Measurements from ENCODE around the gene RASD1. TPM values are rescaled to one million over a fixed set of nuclear protein-coding genes. Genes with fewer than 3 reads are reported as not detected.

The RASD1 gene
- total RNA-seq, 6 experiments from 2014 or later, result 1.0 to 230 (median 101) TPM

DNA sequence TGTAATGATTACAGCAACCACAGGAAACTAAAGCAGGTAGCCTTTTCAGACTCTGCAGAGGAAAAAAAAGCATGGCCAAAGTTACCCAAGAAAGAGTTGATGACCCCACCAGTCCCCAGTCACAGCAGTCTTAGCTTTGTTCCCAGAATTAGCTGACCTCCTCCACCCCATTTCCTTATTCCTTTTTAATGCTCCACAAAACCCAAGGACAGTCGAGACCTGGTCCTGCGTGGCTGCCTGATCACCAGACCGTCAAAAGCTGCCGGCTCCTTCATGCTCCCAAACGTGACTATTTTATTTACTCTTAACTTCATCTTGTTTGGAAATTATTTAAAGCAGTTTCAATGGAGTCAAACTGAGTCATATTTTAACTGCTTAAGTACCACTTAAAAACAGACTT is 48.1 kb downstream of the RASD1 start:
- no peak overlapping the region for H3K4me3 ChIP-seq
- no peaks in the 10 kb centered on the region for H3K27me3 ChIP-seq
- intact Hi-C loops (cut with DNase I), result loop anchor here in 1 of 2 donors (5.0 kb wide), 1 partner anchor 41 kb away; no protein-coding TSS in a partner anchor
- ATAC-seq, result no peak
- WGBS (ENCODE audit: insufficient coverage, low coverage, low lambda C conversion rate, missing lambda C conversion rate), result 63% methylated on average over 5 of the region's 5 CpGs
- no peaks in the 10 kb centered on the region for H3K9me3 ChIP-seq
- TF ChIP-seq, protein P1, sequence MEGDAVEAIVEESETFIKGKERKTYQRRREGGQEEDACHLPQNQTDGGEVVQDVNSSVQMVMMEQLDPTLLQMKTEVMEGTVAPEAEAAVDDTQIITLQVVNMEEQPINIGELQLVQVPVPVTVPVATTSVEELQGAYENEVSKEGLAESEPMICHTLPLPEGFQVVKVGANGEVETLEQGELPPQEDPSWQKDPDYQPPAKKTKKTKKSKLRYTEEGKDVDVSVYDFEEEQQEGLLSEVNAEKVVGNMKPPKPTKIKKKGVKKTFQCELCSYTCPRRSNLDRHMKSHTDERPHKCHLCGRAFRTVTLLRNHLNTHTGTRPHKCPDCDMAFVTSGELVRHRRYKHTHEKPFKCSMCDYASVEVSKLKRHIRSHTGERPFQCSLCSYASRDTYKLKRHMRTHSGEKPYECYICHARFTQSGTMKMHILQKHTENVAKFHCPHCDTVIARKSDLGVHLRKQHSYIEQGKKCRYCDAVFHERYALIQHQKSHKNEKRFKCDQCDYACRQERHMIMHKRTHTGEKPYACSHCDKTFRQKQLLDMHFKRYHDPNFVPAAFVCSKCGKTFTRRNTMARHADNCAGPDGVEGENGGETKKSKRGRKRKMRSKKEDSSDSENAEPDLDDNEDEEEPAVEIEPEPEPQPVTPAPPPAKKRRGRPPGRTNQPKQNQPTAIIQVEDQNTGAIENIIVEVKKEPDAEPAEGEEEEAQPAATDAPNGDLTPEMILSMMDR (IDR thresholded peaks at IDR 0.05), result no peak
- TF ChIP-seq POLR2A (IDR thresholded peaks at IDR 0.05), result no peak
- H3K27ac ChIP-seq, result peak overlapping the region in 1 of 3 donors; percentile 97
- H3K4me1 ChIP-seq, result peaks cover 0 to 42% (median 19%) of the 10 kb centered on the region in 4 donors
- no peak for DNase-seq
- H3K36me3 ChIP-seq, result no peaks in the 10 kb centered on the region

DNA sequence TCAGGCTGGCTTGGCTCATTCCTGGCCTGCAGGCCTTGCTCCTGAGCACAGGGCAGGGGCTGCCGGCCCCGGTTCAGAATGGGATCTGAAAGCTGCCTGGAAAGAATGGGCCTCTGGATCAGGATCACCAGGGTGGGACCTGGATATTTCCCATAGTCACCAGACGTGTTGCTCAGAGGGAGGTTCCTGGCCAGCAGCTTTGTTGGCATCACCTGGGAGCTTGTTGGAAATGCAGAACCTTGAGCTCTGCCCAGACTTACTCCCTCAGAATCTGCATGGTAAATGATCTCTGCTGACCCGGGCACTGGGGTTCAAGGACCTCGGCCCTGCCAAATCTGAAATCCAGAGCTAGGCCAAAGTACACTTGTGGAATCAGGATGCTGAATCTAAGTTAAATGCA is 48.9 kb downstream of the RASD1 start:
- DNase-seq, result peak; percentile 71 to 81 (median 76)
- Histone ChIP-seq H3K36me3 (no peaks in the 10 kb centered on the region), H3K4me1 (peaks cover 0 to 42% (median 19%) of the 10 kb centered on the region in 4 donors), H3K4me3 (no peak overlapping the region), H3K27ac (peak overlapping the region; percentile 80 to 97 (median 91)), H3K27me3 (no peaks in the 10 kb centered on the region), H3K9me3 (no peaks in the 10 kb centered on the region)
- intact Hi-C loops (cut with DNase I), result loop anchor here in 1 of 2 donors (5.0 kb wide), 1 partner anchor 40 kb away; no protein-coding TSS in a partner anchor
- peak; percentile 60 for TF ChIP-seq POLR2A (IDR thresholded peaks at IDR 0.05)
- TF ChIP-seq, protein P1 (IDR thresholded peaks at IDR 0.05), result no peak
- 20% methylated on average over 1 of the region's 5 CpGs for WGBS (ENCODE audit: insufficient coverage, low coverage, low lambda C conversion rate, missing lambda C conversion rate)
- peak; percentile 62 to 78 (median 70) for ATAC-seq

DNA sequence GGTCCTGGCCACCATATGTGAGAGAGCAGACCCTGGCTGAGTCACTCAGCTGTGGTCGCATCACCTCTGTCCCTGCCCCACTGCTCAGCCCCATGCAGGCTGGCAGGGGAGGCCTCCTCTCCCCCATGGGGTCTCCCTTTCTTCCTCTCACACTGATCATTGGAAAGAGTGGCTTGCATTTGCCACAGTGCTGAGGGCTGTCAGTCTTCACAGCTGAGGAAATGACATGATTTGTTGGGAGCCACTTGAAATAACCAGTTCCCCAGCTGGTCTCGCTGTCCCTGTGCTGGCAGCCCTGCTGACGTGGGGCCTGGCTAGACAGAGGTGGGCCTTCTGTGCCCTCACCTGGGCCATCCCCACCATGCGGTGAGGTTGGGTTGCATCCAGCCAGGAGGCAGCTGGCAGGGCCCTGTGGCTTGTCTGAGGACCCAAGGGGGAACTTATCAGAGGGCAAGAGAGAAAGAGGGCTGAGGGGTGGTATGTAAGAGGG is 49.5 kb downstream of the RASD1 start:
- no peaks in the 10 kb centered on the region for H3K9me3 ChIP-seq
- DNase-seq (no peak), ATAC-seq (peak; percentile 2 to 30 (median 16))
- TF ChIP-seq, protein P1 (IDR thresholded peaks at IDR 0.05), result no peak
- peak overlapping the region; percentile 80 to 97 (median 91) for H3K27ac ChIP-seq
- H3K36me3 ChIP-seq, result no peaks in the 10 kb centered on the region
- H3K27me3 ChIP-seq, result no peaks in the 10 kb centered on the region
- peaks cover 0 to 42% (median 19%) of the 10 kb centered on the region in 4 donors for H3K4me1 ChIP-seq
- H3K4me3 ChIP-seq, result no peak overlapping the region
- intact Hi-C loops (cut with DNase I), result loop anchor here in 1 of 2 donors (5.0 kb wide), 1 partner anchor 39 kb away; no protein-coding TSS in a partner anchor
- 50% methylated on average over 2 of the region's 4 CpGs for WGBS (ENCODE audit: insufficient coverage, low coverage, low lambda C conversion rate, missing lambda C conversion rate)

DNA sequence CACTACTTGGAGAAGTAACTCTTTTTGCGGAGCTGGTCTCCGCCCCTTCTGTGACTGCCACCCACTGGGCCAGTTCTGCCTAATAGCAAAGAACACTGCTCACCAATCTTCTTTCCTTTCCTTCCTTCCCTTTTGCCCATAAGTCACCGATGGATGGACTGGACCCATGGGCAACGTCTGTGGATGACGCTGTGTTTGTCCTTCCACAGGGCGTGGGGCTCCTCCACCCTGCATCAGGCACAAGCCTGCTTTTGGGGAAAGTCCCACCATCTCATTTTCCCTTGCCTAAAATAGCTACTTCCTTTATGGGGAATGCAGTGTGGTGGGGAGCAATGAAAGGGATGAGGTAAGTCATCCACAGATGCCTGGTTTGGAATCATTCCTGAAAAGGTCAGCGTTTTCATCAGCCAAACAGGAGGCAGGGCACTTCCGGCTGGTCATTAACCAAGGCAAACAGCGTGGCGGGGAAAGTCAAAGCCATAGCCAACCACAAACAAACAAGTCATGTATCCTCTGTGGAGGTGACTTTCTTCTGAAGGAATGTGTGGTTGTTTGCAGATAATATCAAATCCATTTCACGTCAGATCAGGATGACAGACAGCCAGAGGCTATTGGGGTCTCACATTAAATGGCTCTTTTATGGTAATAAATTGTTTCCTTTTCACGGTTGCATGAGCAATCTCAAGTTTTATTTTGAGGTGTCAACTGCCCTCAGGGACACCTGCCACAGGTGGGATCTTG is 50.1 kb downstream of the RASD1 start:
- peaks cover 0 to 42% (median 19%) of the 10 kb centered on the region in 4 donors for H3K4me1 ChIP-seq
- intact Hi-C loops (cut with DNase I), result loop anchor here in 1 of 2 donors (5.0 kb wide), 1 partner anchor 39 kb away; no protein-coding TSS in a partner anchor
- no peaks in the 10 kb centered on the region for H3K9me3 ChIP-seq
- H3K4me3 ChIP-seq, result no peak overlapping the region
- H3K36me3 ChIP-seq, result no peaks in the 10 kb centered on the region
- H3K27me3 ChIP-seq, result no peaks in the 10 kb centered on the region
- DNase-seq (peak; percentile 78 to 87 (median 85)), ATAC-seq (peak; percentile 73 to 86 (median 82))
- peak overlapping the region; percentile 80 to 97 (median 91) for H3K27ac ChIP-seq
- no peak for TF ChIP-seq POLR2A (IDR thresholded peaks at IDR 0.05)
- TF ChIP-seq, protein P1 (IDR thresholded peaks at IDR 0.05), result no peak
- 20% methylated on average over 11 of the region's 12 CpGs for WGBS (ENCODE audit: insufficient coverage, low coverage, low lambda C conversion rate, missing lambda C conversion rate)
